SU-DHL-6 (cell line): ENCODE data around the gene IFT43.

ENCODE experiments used
- EZH2phosphoT487 ChIP-seq: fragments of 200-600 bp; sonication (generic), shearing (Covaris generic); conservative IDR thresholded peaks from 2 replicates; pipeline ENCODE4 v1.6.1; 2018; ENCODE audit warnings: mild to moderate bottlenecking, antibody characterized with exemption, low read length, moderate library complexity, mixed read lengths
- TF ChIP-seq, protein P1 (sequence below): fragments of 200-600 bp; sonication (generic); IDR thresholded peaks from one replicate; pipeline ENCODE4 v1.5.1; 2017; ENCODE audit warnings: antibody characterized with exemption, mild to moderate bottlenecking, low read length, moderate library complexity; ENCODE audit not compliant: insufficient read depth, poor library complexity, severe bottlenecking

DNA sequence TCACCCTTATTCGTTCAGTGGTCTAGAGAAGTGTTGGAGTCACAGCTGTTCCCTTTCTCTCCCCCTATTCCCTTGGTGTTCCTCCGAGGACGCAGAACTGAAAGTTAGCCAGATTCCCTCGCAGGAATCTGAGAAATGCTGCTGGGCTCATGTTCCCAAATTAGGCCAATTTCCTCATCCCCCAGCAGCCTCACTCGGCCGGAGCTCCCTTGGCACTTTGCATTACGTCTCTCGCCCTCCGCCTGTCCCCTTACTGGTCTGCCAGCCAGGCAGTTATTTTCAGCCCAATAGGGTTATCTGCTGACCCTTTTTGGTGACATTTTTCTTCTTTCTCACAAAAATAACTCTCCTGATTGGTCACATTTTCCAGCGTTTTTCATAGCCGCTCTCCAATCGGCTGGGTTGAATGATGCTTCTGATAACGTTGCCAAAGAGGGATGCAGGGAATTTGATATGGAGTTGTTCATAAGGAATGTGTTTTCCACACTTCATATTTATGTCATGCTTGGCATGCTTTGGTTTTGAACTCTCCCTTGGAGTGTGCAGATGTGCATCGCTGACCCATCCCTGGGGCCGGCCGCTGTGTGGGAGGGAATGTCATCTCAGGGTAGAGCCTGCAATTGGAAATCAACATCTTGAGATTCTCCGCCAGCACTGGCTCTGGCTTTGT is 9.9 kb downstream of the IFT43 start:
- TF ChIP-seq, protein P1, sequence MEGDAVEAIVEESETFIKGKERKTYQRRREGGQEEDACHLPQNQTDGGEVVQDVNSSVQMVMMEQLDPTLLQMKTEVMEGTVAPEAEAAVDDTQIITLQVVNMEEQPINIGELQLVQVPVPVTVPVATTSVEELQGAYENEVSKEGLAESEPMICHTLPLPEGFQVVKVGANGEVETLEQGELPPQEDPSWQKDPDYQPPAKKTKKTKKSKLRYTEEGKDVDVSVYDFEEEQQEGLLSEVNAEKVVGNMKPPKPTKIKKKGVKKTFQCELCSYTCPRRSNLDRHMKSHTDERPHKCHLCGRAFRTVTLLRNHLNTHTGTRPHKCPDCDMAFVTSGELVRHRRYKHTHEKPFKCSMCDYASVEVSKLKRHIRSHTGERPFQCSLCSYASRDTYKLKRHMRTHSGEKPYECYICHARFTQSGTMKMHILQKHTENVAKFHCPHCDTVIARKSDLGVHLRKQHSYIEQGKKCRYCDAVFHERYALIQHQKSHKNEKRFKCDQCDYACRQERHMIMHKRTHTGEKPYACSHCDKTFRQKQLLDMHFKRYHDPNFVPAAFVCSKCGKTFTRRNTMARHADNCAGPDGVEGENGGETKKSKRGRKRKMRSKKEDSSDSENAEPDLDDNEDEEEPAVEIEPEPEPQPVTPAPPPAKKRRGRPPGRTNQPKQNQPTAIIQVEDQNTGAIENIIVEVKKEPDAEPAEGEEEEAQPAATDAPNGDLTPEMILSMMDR = no peak
- no peak for TF ChIP-seq EZH2phosphoT487
